Myocyte (in vitro differentiated cells): ENCODE measurements around the gene LAMA4. TPM values are rescaled to one million over a fixed set of nuclear protein-coding genes. Genes with fewer than 3 reads are reported as not detected.

Source experiments
- DNase-seq: peaks from one replicate; pipeline ENCODE4 v3.0.0-alpha.2; 2012; ENCODE audit warnings: low read depth
- total RNA-seq: library from RNA; depleted of rRNA; stranded (reverse); fragments of >200 nt; gene quantifications from 2 replicates; pipeline ENCODE4 v1.2.3, GENCODE V29; 2014

Gene LAMA4
- total RNA-seq, 1 donor from 2014 or later: 66.2 TPM

DNA sequence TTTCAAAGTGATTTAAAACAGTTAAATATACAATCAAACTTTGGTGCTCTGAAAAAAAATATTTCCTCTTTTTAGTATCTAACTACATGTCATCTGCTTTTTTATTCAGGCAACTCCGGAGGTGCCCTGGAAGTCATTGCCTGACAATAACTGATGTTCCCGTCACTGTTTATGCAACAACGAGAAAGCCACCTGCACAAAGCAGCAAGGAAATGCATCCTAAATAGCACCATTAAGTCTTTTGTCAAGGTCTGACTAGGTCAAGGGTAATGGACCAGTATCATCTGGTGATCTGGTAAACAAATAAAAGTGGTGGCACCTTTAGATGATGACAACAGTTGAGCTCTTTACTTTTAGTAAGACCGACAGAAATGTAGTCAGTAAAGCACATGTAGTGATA, 153.8 kb downstream of the LAMA4 start:
- no peak for DNase-seq

DNA sequence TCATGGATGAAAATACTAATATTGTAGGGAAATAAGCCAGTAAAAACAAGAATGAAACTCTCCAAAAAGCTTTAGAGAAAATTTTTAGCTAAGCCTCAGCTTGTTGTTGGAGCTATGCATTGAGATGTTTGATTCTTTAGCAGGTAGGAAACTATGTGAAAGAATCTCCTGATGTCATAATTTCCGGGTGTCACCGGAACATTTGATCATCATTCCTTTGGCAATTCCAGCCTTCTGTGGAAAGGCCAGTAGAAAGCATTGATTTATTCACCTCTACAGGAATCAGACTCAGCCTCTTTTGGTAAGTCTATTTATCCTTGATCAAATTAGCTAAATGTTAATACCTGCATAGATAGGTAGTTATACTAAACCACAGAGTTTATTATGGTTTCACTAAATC, 157.5 kb downstream of the LAMA4 start:
- no peak for DNase-seq

DNA sequence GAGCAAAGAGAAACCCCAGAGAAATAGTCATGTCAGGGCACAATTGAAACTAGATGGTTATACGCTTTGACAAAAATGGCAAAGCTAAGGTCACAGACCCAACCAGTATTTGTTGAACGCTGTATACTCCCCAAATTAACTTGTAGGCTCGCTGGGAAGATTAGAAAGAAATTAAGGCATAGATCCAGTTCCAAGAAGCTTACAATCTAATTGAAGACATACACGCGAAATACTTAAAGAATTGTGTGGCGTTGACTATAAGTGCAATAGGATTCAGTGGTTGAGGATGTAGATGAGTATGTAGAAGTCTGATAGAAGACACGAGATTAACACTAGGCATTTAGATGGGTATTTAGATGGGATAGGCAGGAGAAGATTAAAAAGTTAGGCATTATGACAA, 166.5 kb downstream of the LAMA4 start:
- no peak for DNase-seq

DNA sequence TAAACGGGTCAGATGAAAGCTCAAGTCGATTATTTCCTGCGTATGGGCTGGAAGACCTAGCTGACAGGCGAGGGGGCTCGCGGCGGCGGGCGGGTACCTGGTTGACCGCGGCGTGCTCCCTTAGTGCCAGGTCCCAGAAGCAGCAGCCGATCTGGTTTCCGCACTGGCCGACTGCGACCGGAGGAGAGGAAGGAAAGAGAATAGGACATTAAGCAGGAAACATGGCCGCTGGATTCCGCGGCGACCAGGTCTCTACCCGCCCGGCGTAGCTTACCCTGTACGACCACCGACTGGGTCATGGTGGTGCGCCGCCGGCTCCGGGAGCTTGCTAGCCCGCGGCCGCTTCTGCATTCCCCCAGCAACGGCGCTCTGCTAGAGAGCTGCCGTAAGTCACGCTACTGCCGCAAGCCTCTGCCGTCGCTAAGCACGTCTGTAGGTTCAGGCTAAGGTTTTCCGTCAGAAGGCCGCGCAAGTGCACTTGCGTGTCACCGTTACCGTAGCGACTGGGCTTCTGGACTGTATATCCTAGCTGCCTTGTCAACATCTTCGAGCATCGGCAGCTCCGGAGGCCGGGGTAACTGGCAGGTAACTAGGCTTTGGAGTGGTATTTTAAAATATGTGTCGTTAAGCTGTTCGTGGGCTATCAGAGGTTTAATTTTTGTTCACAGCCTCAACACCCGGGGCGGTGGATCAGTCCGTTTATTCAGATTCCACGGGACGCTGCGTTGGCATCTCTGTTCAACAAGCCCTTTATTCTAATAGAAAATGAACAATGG, 167.0 kb downstream of the LAMA4 start, which contains the start of the genes FAM229B and TUBE1:
FAM229B (plus strand) TSS at position 456 of the 776 bp plus-strand sequence. CDS start 11,693 bp downstream, outside the sequence.
TUBE1 (minus strand) TSS at position 347 of the 776 bp plus-strand sequence; CDS start at position 299, 48 bp downstream.
- peak; percentile 98 for DNase-seq

DNA sequence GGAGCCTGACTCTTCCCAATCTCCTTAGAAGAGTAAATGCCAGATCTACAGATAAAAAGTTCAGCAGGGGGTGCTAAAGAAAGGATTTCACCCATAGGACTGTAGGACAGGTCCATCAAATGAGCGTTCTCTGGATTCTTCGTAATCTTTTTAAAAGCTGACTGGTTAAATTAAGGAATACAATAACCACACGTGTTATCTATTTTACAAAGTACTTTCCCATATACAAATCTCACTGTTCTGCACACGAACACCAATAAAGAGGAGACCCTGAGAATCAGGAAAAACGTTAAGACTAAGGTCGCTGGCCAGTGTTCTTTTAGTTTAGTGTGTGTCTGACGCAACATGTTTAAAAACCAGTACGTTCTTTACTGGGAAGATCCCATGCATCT, 167.6 kb downstream of the LAMA4 start:
- DNase-seq: peak; percentile 61

- DNase-seq: no peak
These were observed 168.9 kb downstream of the LAMA4 start for GRCh38 chr6:112085286-112086065.

GRCh38 chr6:112081569-112081968, 172.8 kb downstream of the LAMA4 start:
- no peak for DNase-seq

GRCh38 chr6:112066606-112067005, 187.8 kb downstream of the LAMA4 start:
- no peak for DNase-seq

GRCh38 chr6:112065426-112065986, 188.9 kb downstream of the LAMA4 start:
- DNase-seq: no peak

GRCh38 chr6:112062966-112063365, 191.4 kb downstream of the LAMA4 start:
- no peak for DNase-seq

- peak; percentile 39 for DNase-seq
These were observed 192.8 kb downstream of the LAMA4 start for GRCh38 chr6:112061605-112062004.

Other genes with a start within 250 kb of the LAMA4 start
- gene CCN6, start 200.5 kb downstream of the LAMA4 start, total RNA-seq: not detected in 2 replicates
- gene TUBE1, start 167.1 kb downstream of the LAMA4 start, total RNA-seq: 15.5 and 16.4 TPM in 2 replicates
- 13.1 and 20.0 TPM in 2 replicates for gene FAM229B, start 167.0 kb downstream of the LAMA4 start, total RNA-seq
- gene RFPL4B, start 92.8 kb upstream of the LAMA4 start, total RNA-seq: not detected in 2 replicates